Hepatocyte (in vitro differentiated cells): ENCODE measurements around the gene ARL16. TPM values are rescaled to one million over a fixed set of nuclear protein-coding genes. Genes with fewer than 3 reads are reported as not detected.
A peak's percentile ranks its signal among the peaks of the same experiment; 100 is the strongest.

Experiments used
- DNase-seq: peaks from one replicate; pipeline ENCODE4 v3.0.0-alpha.2; 2016; ENCODE audit warnings: low spot score
- H2AFZ ChIP-seq: fragments of 200-600 bp; sonication (generic); 2 replicates; pipeline ENCODE4 v1.6.0; 2016; ENCODE audit warnings: antibody characterized with exemption, mild to moderate bottlenecking
- H3K27ac ChIP-seq: fragments of 200-600 bp; sonication (generic); 2 replicates; pipeline ENCODE4 v1.5.1; 2016; ENCODE audit warnings: mild to moderate bottlenecking
- H3K27me3 ChIP-seq: fragments of 200-600 bp; sonication (generic); 2 replicates; pipeline ENCODE4 v1.6.1; 2016
- H3K36me3 ChIP-seq: fragments of 200-600 bp; sonication (generic); replicated peaks from 2 replicates; pipeline ENCODE4 v1.5.1; 2016; ENCODE audit warnings: low read depth; ENCODE audit not compliant: insufficient read depth
- H3K4me1 ChIP-seq: fragments of 200-600 bp; sonication (generic); 2 replicates; pipeline ENCODE4 v1.5.1; 2016; ENCODE audit warnings: mild to moderate bottlenecking, moderate library complexity; ENCODE audit not compliant: insufficient read depth
- H3K4me2 ChIP-seq: fragments of 200-600 bp; sonication (generic); 2 replicates; pipeline ENCODE4 v1.6.0; 2016
- H3K4me3 ChIP-seq: fragments of 200-600 bp; sonication (generic); 2 replicates; pipeline ENCODE4 v1.5.1; 2016; ENCODE audit warnings: mild to moderate bottlenecking
- H3K79me2 ChIP-seq: fragments of 200-600 bp; sonication (generic); 2 replicates; pipeline ENCODE4 v1.6.0; 2017; ENCODE audit warnings: mild to moderate bottlenecking
- H3K9me2 ChIP-seq: fragments of 200-600 bp; sonication (generic); replicated peaks from 2 replicates; pipeline ENCODE4 v1.6.0; 2017; ENCODE audit warnings: mild to moderate bottlenecking; ENCODE audit not compliant: insufficient read depth
- H3K9me3 ChIP-seq: fragments of 200-600 bp; sonication (generic); 2 replicates; pipeline ENCODE4 v1.5.1; 2016; ENCODE audit warnings: low read depth, mild to moderate bottlenecking
- H4K20me1 ChIP-seq: fragments of 200-600 bp; sonication (generic); 2 replicates; pipeline ENCODE4 v1.6.0; 2016; ENCODE audit warnings: mild to moderate bottlenecking; ENCODE audit not compliant: insufficient read depth, poor library complexity, severe bottlenecking
- EZH2 ChIP-seq: fragments of 200-600 bp; sonication (generic); IDR thresholded peaks from 2 replicates; pipeline ENCODE4 v1.6.1; 2016; ENCODE audit warnings: antibody characterized with exemption, mild to moderate bottlenecking, borderline replicate concordance
- EZH2phosphoT487 ChIP-seq: fragments of 200-600 bp; sonication (generic); IDR thresholded peaks from one replicate; pipeline ENCODE4 v1.6.1; 2018; ENCODE audit warnings: antibody characterized with exemption, mild to moderate bottlenecking, low read depth, moderate library complexity; ENCODE audit not compliant: unreplicated experiment, severe bottlenecking
- WGBS: methylation state at CpG from one replicate; pipeline ENCODE4 v1.1.6; 2016; ENCODE audit warnings: low lambda C conversion rate; ENCODE audit errors: missing lambda C conversion rate; 5-methylcytosine and 5-hydroxymethylcytosine counted together
- polyA plus RNA-seq: library from polyadenylated mRNA; unstranded; fragments of >200 nt; fragmentation: Nextera tagmentation; extraction: Ambion mirVana; gene quantifications from 2 replicates; pipeline ENCODE4 v1.2.1, GENCODE V29; 2016
- total RNA-seq: library from RNA; depleted of rRNA; stranded (reverse); fragments of >200 nt; gene quantifications from 2 replicates; pipeline ENCODE4 v1.2.3, GENCODE V29; 2014
- TF ChIP-seq, protein P1 (sequence below): fragments of 200-600 bp; sonication (generic); IDR thresholded peaks from 2 replicates; pipeline ENCODE4 v1.5.1; 2016; ENCODE audit warnings: antibody characterized with exemption, mild to moderate bottlenecking; ENCODE audit not compliant: poor library complexity

ARL16 gene
- total RNA-seq (34.2 and 38.8 TPM in 2 replicates), polyA plus RNA-seq (64.6 and 70.6 TPM in 2 replicates)

DNA sequence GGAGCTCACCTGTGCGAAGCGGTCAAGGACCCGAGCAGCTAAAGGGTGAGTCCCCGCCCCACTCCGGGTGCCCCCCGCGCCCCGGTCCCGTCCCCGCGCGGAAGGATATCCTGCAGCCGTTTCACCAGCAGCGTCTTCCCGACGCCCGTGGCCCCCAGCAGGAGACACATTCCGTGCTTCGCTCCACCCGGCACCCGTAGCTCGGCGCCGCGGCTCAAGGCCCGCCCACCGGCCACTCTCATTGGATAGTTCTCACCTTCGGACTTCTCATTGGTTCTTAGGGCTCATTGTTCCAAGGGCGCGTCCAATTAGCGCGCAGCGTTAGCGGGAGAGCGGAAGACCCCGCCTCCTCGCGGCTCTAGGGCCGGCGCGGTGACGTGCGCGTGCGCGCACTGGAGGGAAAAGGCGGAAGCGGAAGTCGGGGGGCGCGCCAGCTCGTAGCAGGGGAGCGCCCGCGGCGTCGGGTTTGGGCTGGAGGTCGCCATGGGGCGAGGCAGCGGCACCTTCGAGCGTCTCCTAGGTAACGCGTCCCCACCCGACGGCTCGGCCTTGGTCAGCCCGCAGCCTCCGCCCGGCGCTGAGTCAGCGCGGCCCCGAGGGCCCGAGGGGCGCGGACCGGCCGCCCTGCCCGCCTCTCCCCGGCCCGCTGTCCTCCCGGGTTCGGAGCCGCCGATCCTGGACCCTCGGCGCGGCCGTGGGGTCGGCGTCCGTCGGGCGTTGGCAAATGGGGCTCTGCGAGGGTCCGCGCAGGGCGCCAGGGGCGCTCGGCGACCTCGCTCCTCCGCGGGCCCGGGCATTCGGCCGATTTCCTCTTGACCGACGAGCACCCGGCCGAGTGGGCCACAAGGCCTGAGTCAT lies at the start of gene ARL16, which contains the start of gene HGS:
Gene ARL16 (minus strand): TSS at position 214 of the 858 bp plus-strand sequence. CDS start 44 bp downstream, at position 170.
Gene HGS (plus strand): TSS at position 428 of the 858 bp plus-strand sequence. CDS start 56 bp downstream, at position 484.
- TF ChIP-seq EZH2 (no peak), EZH2phosphoT487 (no peak)
- TF ChIP-seq, protein P1, sequence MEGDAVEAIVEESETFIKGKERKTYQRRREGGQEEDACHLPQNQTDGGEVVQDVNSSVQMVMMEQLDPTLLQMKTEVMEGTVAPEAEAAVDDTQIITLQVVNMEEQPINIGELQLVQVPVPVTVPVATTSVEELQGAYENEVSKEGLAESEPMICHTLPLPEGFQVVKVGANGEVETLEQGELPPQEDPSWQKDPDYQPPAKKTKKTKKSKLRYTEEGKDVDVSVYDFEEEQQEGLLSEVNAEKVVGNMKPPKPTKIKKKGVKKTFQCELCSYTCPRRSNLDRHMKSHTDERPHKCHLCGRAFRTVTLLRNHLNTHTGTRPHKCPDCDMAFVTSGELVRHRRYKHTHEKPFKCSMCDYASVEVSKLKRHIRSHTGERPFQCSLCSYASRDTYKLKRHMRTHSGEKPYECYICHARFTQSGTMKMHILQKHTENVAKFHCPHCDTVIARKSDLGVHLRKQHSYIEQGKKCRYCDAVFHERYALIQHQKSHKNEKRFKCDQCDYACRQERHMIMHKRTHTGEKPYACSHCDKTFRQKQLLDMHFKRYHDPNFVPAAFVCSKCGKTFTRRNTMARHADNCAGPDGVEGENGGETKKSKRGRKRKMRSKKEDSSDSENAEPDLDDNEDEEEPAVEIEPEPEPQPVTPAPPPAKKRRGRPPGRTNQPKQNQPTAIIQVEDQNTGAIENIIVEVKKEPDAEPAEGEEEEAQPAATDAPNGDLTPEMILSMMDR: no peak
- Histone ChIP-seq H2AFZ (peak within 1 kb of the TSS; percentile 64), H3K27ac (peak within 1 kb of the TSS; percentile 81)

GRCh38 chr17:81727324-81728031 lies 43.9 kb upstream of the ARL16 start:
- WGBS: 93% methylated on average over 23 of the region's 23 CpGs
- Histone ChIP-seq H3K79me2 (no peaks in the 10 kb centered on the region), H3K4me1 (peaks cover 8% of the 10 kb centered on the region), H4K20me1 (no peaks in the 10 kb centered on the region), H3K4me3 (no peak overlapping the region), H3K27ac (no peak overlapping the region), H2AFZ (no peak overlapping the region), H3K9me2 (no peaks in the 10 kb centered on the region), H3K36me3 (no peaks in the 10 kb centered on the region), H3K27me3 (no peaks in the 10 kb centered on the region), H3K4me2 (no peak overlapping the region), H3K9me3 (no peaks in the 10 kb centered on the region)
- no peak for TF ChIP-seq EZH2
- no peak for TF ChIP-seq EZH2phosphoT487
- TF ChIP-seq, protein P1: no peak
- DNase-seq: no peak

More for the DNA sequence above, at the start of gene ARL16, which contains the start of gene HGS:
- Histone ChIP-seq H3K9me2 (no peaks in the 10 kb centered on the region), H3K36me3 (no peaks in the 10 kb centered on the region), H3K4me2 (peak within 1 kb of the TSS; percentile 97), H3K4me1 (peaks cover 18% of the 10 kb centered on the region), H3K9me3 (no peaks in the 10 kb centered on the region), H4K20me1 (peaks cover 15% of the 10 kb centered on the region), H3K27me3 (no peaks in the 10 kb centered on the region), H3K4me3 (peak within 1 kb of the TSS; percentile 56), H3K79me2 (peaks cover 65% of the 10 kb centered on the region)
- 1% methylated on average over 84 of the region's 112 CpGs for WGBS
- peak; percentile 99 for DNase-seq

DNA sequence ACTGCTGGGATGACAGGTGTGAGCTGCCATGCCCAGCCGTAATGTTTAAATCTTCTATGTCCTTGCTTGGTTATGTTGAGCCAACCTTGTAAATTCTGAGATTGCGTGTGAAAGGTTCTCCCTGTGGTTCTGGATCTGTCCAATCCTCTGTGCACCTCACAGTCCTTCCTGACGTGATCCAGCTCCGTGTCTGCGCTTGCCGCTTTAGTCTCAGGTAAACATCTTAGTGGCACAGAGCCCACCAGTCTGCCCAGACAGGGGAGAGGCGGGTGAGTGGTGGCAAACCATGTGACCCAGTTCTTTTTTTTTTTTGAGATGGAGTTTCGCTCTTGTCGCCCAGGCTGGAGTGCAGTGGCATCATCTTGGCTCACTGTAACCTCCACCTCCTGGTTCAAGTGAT lies 42.4 kb upstream of the ARL16 start:
- no peak for DNase-seq
- no peaks in the 10 kb centered on the region for H4K20me1 ChIP-seq
- no peak overlapping the region for H3K4me2 ChIP-seq
- 89% methylated on average over 8 of the region's 9 CpGs for WGBS
- TF ChIP-seq EZH2phosphoT487 (no peak), EZH2 (no peak)
- TF ChIP-seq, protein P1: no peak
- H3K27me3 ChIP-seq: no peaks in the 10 kb centered on the region
- H3K79me2 ChIP-seq: no peaks in the 10 kb centered on the region
- H3K36me3 ChIP-seq: no peaks in the 10 kb centered on the region
- H3K4me3 ChIP-seq: no peak overlapping the region
- no peaks in the 10 kb centered on the region for H3K9me3 ChIP-seq
- no peak overlapping the region for H2AFZ ChIP-seq
- no peaks in the 10 kb centered on the region for H3K4me1 ChIP-seq
- H3K9me2 ChIP-seq: no peaks in the 10 kb centered on the region
- no peak overlapping the region for H3K27ac ChIP-seq
